Esophagus squamous epithelium (tissue), 4 donors: ENCODE data around the gene RUVBL1.

ENCODE experiments used
- POLR2A ChIP-seq, 4 donors: fragments of 450-650 bp; IDR thresholded peaks; one replicate each; pipeline ENCODE4 v1.6.1; 2017; ENCODE audit warnings: antibody characterized with exemption in 4 of 4, mild to moderate bottlenecking in 4 of 4, moderate library complexity in 3 of 4
- TF ChIP-seq, protein P1 (sequence below), 6 experiments: fragments of 450-650 bp in 4 of 6; fragments of 200-600 bp in 2 of 6; sonication (generic) in 2 of 6; IDR thresholded peaks; one replicate each; pipeline ENCODE4 v1.5.1; 2016 to 2019; ENCODE audit warnings: antibody characterized with exemption in 6 of 6, mild to moderate bottlenecking in 4 of 6, moderate library complexity in 4 of 6

DNA sequence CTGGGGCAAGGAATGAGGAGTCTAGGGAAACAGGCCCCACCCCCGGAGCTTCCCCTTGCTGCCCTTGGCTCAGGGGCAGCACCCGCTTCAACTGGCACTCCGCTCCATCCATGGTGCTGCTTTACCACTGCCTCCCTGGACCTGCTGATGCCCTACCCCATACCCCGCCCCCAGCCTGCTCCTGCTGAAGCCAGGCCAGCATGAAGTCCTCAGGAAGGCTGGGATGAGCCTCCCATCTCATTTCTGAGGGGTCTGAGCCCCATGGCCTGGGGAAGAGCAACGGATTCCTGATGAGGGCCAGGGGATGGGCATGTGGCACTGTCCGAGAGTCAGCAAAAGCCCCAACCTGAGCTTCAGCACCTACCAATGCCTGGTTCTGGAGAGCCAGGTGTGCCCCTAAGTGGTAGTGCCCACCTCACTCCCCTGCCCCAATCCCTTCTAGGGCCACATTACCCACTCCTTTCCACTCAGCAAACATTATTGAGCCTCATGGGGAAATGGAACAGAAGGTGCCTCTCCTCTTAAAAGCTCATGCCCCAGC, 50.4 kb downstream of the RUVBL1 start:
- TF ChIP-seq, protein P1, sequence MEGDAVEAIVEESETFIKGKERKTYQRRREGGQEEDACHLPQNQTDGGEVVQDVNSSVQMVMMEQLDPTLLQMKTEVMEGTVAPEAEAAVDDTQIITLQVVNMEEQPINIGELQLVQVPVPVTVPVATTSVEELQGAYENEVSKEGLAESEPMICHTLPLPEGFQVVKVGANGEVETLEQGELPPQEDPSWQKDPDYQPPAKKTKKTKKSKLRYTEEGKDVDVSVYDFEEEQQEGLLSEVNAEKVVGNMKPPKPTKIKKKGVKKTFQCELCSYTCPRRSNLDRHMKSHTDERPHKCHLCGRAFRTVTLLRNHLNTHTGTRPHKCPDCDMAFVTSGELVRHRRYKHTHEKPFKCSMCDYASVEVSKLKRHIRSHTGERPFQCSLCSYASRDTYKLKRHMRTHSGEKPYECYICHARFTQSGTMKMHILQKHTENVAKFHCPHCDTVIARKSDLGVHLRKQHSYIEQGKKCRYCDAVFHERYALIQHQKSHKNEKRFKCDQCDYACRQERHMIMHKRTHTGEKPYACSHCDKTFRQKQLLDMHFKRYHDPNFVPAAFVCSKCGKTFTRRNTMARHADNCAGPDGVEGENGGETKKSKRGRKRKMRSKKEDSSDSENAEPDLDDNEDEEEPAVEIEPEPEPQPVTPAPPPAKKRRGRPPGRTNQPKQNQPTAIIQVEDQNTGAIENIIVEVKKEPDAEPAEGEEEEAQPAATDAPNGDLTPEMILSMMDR (IDR thresholded peaks at IDR 0.05) = no peak
- TF ChIP-seq POLR2A (IDR thresholded peaks at IDR 0.05) = no peak
